AG04450 (cell line): ENCODE data around the gene FURIN. TPM values are rescaled to one million over a fixed set of nuclear protein-coding genes. Genes with fewer than 3 reads are reported as not detected.

Experiments
- CTCF ChIA-PET: fragments of 300-600, 350-600 bp; formaldehyde crosslinking; extraction: SDS; loops from one replicate; lab custom pipeline; 2022; ENCODE audit warnings: antibody characterized with exemption, inconsistent platforms; lab: Charles Lee
- POLR2A ChIA-PET: fragments of 350-600 bp; formaldehyde crosslinking; extraction: SDS; loops from one replicate; lab custom pipeline; 2021; ENCODE audit warnings: antibody characterized with exemption, inconsistent platforms; lab: Yijun Ruan, JAX
- DNase-seq: peaks from one replicate; pipeline ENCODE4 v3.0.0-alpha.2; 2011; ENCODE audit warnings: low read depth, low spot score
- H3K27ac ChIP-seq: one replicate; pipeline ENCODE4 v1.5.1; 2012; ENCODE audit warnings: low read depth, low read length, control low read depth
- H3K27me3 ChIP-seq: one replicate; pipeline ENCODE4 v1.6.0; 2012; ENCODE audit warnings: low read length; ENCODE audit not compliant: control insufficient read depth, insufficient read depth
- H3K4me3 ChIP-seq: 2 replicates; pipeline ENCODE4 v1.5.1; 2011; ENCODE audit warnings: mild to moderate bottlenecking, low read depth, low read length, control low read depth
- H3K9me3 ChIP-seq: 2 replicates; pipeline ENCODE4 v1.5.1; 2012; ENCODE audit warnings: low read length; ENCODE audit not compliant: control insufficient read depth, insufficient read depth
- CTCF ChIP-seq: IDR thresholded peaks from 2 replicates; pipeline ENCODE4 v1.5.1; 2011; ENCODE audit warnings: low read depth, low read length, control low read depth, inconsistent platforms
- polyA plus RNA-seq: library from polyadenylated mRNA; depleted of rRNA; stranded (reverse); fragments of >200 nt; gene quantifications from 2 replicates; pipeline ENCODE4 v1.2.3, GENCODE V29; 2011

Gene FURIN
- polyA plus RNA-seq, 1 experiment, result 14.0 TPM

DNA sequence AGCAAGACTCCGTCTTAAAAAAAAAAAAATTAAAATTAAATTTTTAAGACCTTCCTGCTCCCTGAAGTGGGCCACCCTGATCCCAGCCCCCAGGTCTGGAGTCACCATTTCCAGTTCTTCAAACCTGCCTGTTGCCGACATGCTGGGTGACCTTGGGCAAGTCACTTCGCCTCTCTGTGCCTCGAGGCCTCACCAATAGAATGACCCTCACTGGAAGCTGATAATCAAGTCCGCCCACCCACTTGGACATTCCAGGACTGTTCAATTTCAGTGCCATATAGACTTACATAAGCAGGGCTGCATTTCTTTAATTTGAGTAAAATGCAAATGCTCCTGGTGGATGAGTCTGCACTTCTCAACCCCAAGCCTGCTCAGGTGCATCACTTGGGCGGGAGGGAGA, 39.3 kb upstream of the FURIN start:
- ChIA-PET CTCF (no interaction called here), POLR2A (no interaction called here)
- Histone ChIP-seq H3K9me3 (peaks cover 9% of the 10 kb centered on the region; the same call in 1 of the 2 replicates), H3K27me3 (peaks cover 4% of the 10 kb centered on the region), H3K4me3 (no peak overlapping the region), H3K27ac (no peak overlapping the region)
- no peak for TF ChIP-seq CTCF
- no peak for DNase-seq

DNA sequence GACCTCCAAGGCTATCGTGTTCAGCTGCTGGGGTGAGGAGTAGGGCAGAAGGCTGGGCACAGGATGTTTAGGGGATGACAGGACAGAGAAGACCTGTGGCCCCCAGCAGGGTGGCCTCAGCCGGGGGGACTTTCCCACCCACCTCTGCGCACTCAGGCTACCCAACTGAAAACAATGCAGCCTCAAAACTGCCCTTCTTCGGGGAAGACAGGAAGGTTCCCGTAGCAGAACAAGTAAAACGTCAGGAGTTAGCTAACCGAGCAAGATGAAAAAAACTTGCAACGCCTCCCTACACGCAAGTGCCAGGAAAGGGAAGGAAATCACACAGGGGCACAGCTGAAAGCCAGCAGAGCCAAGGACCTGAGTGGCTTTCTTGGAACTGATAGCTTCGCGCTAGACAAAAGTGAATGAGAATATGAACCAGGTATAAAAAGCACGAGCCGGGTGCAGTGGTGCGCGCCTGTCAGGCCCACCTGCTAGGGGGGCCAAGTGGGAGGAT, 38.4 kb upstream of the FURIN start:
- H3K4me3 ChIP-seq, result no peak overlapping the region
- TF ChIP-seq CTCF, result no peak
- CTCF ChIA-PET, result interaction anchor here (0.7 kb wide), 1 partner anchor 104 kb away, joined by 3 read pairs; no protein-coding TSS in a partner anchor
- peaks cover 9% of the 10 kb centered on the region; the same call in 1 of the 2 replicates for H3K9me3 ChIP-seq
- no peak overlapping the region for H3K27ac ChIP-seq
- POLR2A ChIA-PET, result no interaction called here
- peaks cover 5% of the 10 kb centered on the region for H3K27me3 ChIP-seq
- DNase-seq, result no peak

DNA sequence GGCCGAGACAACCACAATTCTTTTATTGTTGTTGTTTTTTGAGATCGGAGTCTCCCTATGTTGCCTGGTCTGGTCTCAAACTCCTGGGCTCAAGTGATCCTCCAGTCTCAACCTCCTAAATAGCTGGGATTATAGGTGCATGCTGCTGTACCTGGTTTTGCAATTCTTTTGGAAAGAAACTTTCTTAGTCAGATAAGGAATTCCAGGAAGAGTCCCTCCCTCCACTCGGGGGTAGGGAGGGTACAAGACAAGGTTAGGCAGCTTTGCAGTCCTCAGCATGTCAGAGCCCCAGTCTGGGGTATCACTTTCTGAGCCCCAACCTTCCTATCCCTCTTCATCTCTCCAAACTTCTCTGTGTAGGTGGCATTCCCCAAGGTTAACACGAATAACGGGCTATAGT, 33.8 kb upstream of the FURIN start:
- ChIA-PET POLR2A (no interaction called here), CTCF (no interaction called here)
- no peak for DNase-seq
- no peak for TF ChIP-seq CTCF
- Histone ChIP-seq H3K4me3 (no peak overlapping the region), H3K27me3 (peaks cover 4% of the 10 kb centered on the region), H3K27ac (no peak overlapping the region), H3K9me3 (no peaks in the 10 kb centered on the region; the same call in 1 of the 2 replicates)

DNA sequence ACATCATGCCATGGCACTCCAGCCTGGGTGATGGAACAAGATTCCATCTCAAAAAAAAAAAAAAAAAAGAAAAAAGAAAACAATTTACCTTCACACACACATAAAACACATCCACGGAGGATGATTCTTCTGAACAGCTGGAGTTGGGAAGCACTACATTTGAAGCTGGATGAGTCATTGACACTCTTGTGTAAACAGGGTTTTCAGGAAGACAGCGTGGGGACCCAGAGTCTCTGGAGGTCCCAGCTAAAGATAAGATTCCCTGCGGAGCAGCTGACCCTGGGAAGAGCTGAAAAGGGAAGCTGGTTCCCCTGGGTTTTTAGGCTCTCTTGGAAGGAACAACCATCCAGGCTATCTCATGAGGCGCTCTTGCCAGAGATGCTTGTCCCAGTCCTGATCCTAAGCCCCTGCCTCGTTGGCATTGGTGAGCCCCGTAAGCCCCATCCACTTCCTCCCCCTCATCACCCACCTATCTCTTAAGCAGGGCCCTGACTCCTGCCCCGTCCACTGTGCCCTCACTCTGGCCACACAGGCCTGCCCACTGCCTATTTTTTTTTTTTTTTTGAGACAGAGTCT, 32.0 kb upstream of the FURIN start:
- Histone ChIP-seq H3K27me3 (peaks cover 4% of the 10 kb centered on the region), H3K27ac (no peak overlapping the region), H3K4me3 (no peak overlapping the region), H3K9me3 (no peaks in the 10 kb centered on the region; the same call in 1 of the 2 replicates)
- POLR2A ChIA-PET, result interaction anchor here (0.7 to 1.0 kb wide), 3 partner anchors 34 to 1028 kb away, joined by 3 to 7 read pairs (median 6); no protein-coding TSS in a partner anchor
- no peak for TF ChIP-seq CTCF
- DNase-seq, result peak; percentile 59
- CTCF ChIA-PET, result no interaction called here

- POLR2A ChIA-PET, result no interaction called here
- DNase-seq, result no peak
- H3K4me3 ChIP-seq, result no peak overlapping the region
Measured at GRCh38 chr15:90837094-90837493, 31.3 kb upstream of the FURIN start.

More at GRCh38 chr15:90837094-90837493, 31.3 kb upstream of the FURIN start:
- Histone ChIP-seq H3K27me3 (peaks cover 4% of the 10 kb centered on the region), H3K9me3 (no peaks in the 10 kb centered on the region; the same call in 1 of the 2 replicates), H3K27ac (no peak overlapping the region)
- CTCF ChIA-PET, result no interaction called here
- TF ChIP-seq CTCF, result no peak
